Endothelial cell of umbilical vein (primary cell): ENCODE data around the gene CDC42EP4. TPM values are rescaled to one million over a fixed set of nuclear protein-coding genes. Genes with fewer than 3 reads are reported as not detected.

Experiments
- BruUV-seq: library from RNA; stranded (reverse); fragments of 400-500 nt; replicated peaks from 2 replicates; lab custom pipeline; 2021; lab: Mats Ljungman, UMichigan
- CTCF ChIA-PET: fragments of 300-600, 350-600 bp; sonication (Branson Sonifier 250); formaldehyde crosslinking; loops from one replicate; lab custom pipeline; 2021; ENCODE audit warnings: antibody characterized with exemption, inconsistent platforms; lab: Charles Lee
- POLR2A ChIA-PET: fragments of 300-600, 350-600 bp; sonication (Branson Sonifier 250); formaldehyde crosslinking; loops from one replicate; lab custom pipeline; 2021; ENCODE audit warnings: antibody characterized with exemption, inconsistent platforms; lab: Charles Lee
- DNase-seq: peaks from one replicate; pipeline ENCODE4 v3.0.0-alpha.2; 2011; ENCODE audit warnings: low read depth, low spot score
- FAIRE-seq: peaks from 2 replicates; lab custom pipeline; 2011; peaks lifted over from hg19 to GRCh38; lab: Jason Lieb, UNC
- H2AFZ ChIP-seq: 2 replicates; pipeline ENCODE4 v1.6.0; 2012; ENCODE audit warnings: low read depth, low read length, control low read depth, inconsistent platforms
- H3K27ac ChIP-seq: 2 replicates; pipeline ENCODE4 v1.5.1; 2011; ENCODE audit warnings: low read depth, mild to moderate bottlenecking, control low read depth, low read length, moderate library complexity; ENCODE audit not compliant: insufficient read depth
- H3K27me3 ChIP-seq, 2 experiments: 2 replicates each; pipeline versions ENCODE4 v1.6.0 to v1.6.1; 2011; ENCODE audit warnings: low read length in 2 of 2, mixed read lengths in 1 of 2; ENCODE audit not compliant: control insufficient read depth in 2 of 2, insufficient read depth in 2 of 2
- H3K36me3 ChIP-seq, 2 experiments: 2 replicates in 1 of 2; 3 replicates in 1 of 2; pipeline ENCODE4 v1.5.1; 2011; ENCODE audit warnings: low read length in 2 of 2, mild to moderate bottlenecking in 1 of 2, moderate library complexity in 1 of 2; ENCODE audit not compliant: control insufficient read depth in 2 of 2, insufficient read depth in 2 of 2; ENCODE audit errors: extremely low read depth in 1 of 2
- H3K4me1 ChIP-seq: 3 replicates; pipeline ENCODE4 v1.5.1; 2011; ENCODE audit warnings: mild to moderate bottlenecking, low read length; ENCODE audit not compliant: control insufficient read depth, insufficient read depth; ENCODE audit errors: extremely low read depth
- H3K4me2 ChIP-seq: 2 replicates; pipeline ENCODE4 v1.6.1; 2011; ENCODE audit warnings: low read length, control low read depth, mixed read lengths; ENCODE audit not compliant: insufficient read depth
- H3K4me3 ChIP-seq, 3 experiments: fragments of 200-600 bp in 1 of 3; sonication (generic), shearing (Covaris generic) in 1 of 3; replicated peaks in 1 of 3; 2 replicates each; pipeline ENCODE4 v1.5.1; 2011 to 2016; ENCODE audit warnings: control low read depth in 3 of 3, low read length in 3 of 3, mild to moderate bottlenecking in 2 of 3, inconsistent platforms in 1 of 3, low read depth in 1 of 3, moderate library complexity in 1 of 3; ENCODE audit not compliant: insufficient read depth in 1 of 3
- H3K79me2 ChIP-seq: 2 replicates; pipeline ENCODE4 v1.6.0; 2012; ENCODE audit warnings: low read length, inconsistent platforms; ENCODE audit not compliant: control insufficient read depth, insufficient read depth
- H3K9ac ChIP-seq: replicated peaks from 2 replicates; pipeline ENCODE3; 2011; ENCODE audit warnings: low read length, control low read depth; ENCODE audit not compliant: insufficient read depth; ENCODE audit errors: extremely low read depth
- H3K9me1 ChIP-seq: replicated peaks from 3 replicates; pipeline ENCODE4 v1.6.0; 2011; ENCODE audit warnings: mild to moderate bottlenecking, low read length; ENCODE audit not compliant: control insufficient read depth, insufficient read depth; ENCODE audit errors: extremely low read depth
- H3K9me3 ChIP-seq: replicated peaks from 2 replicates; pipeline ENCODE4 v1.5.1; 2012; ENCODE audit warnings: low read length, inconsistent platforms; ENCODE audit not compliant: control insufficient read depth, insufficient read depth
- H4K20me1 ChIP-seq: replicated peaks from 2 replicates; pipeline ENCODE3; 2011; ENCODE audit warnings: mild to moderate bottlenecking, low read length; ENCODE audit not compliant: control insufficient read depth, insufficient read depth; ENCODE audit errors: extremely low read depth
- EZH2 ChIP-seq: IDR thresholded peaks from 2 replicates; pipeline ENCODE4 v1.6.1; 2012; ENCODE audit warnings: borderline replicate concordance, low read depth, mild to moderate bottlenecking, moderate library complexity, low read length, inconsistent platforms; ENCODE audit not compliant: severe bottlenecking
- FOS ChIP-seq: IDR thresholded peaks from 2 replicates; pipeline ENCODE4 v1.6.1; 2011; ENCODE audit warnings: mild to moderate bottlenecking, low read length, moderate library complexity, borderline replicate concordance; ENCODE audit not compliant: insufficient read depth
- GATA2 ChIP-seq: IDR thresholded peaks from 2 replicates; pipeline ENCODE4 v1.7.0; 2011; ENCODE audit warnings: low read depth, mild to moderate bottlenecking, moderate library complexity, mixed read lengths, low read length; ENCODE audit not compliant: insufficient read length, insufficient read depth
- JUN ChIP-seq: IDR thresholded peaks from 2 replicates; pipeline ENCODE4 v1.6.1; 2011; ENCODE audit warnings: borderline replicate concordance, low read depth; ENCODE audit not compliant: insufficient read length, insufficient read depth
- MYC ChIP-seq: IDR thresholded peaks from one replicate; pipeline ENCODE4 v1.6.1; 2011; ENCODE audit warnings: mild to moderate bottlenecking, low read depth, low read length
- POLR2A ChIP-seq: IDR thresholded peaks from 2 replicates; pipeline ENCODE4 v1.6.1; 2012; ENCODE audit warnings: low read depth, mild to moderate bottlenecking, control low read depth, low read length
- POLR2AphosphoS5 ChIP-seq: IDR thresholded peaks from 2 replicates; pipeline ENCODE4 v1.6.1; 2012; ENCODE audit warnings: low read depth, mild to moderate bottlenecking, control low read depth, low read length, moderate library complexity; ENCODE audit not compliant: insufficient read depth
- dilution Hi-C: fragments of 300-500 bp; cut with MboI; formaldehyde crosslinking; loops from one replicate; pipeline ENCODE4 v1.15.0; 2019; ENCODE audit warnings: low sequenced_read_pairs; ENCODE audit not compliant: extremely low pct_ligation_motif_present
- intact Hi-C: fragments of 100-400 bp; cut with micrococcal nuclease; formaldehyde crosslinking; loops from one replicate; pipeline ENCODE4 v1.10.0; 2022
- polyA plus RNA-seq, 4 experiments: library from polyadenylated mRNA; depleted of rRNA in 3 of 4; stranded (reverse) in 3 of 4; unstranded in 1 of 4; fragments of >200 nt; gene quantifications; 2 replicates each; pipeline versions ENCODE4 v1.2.1 to v1.2.3, GENCODE V29; 2011 to 2012; ENCODE audit warnings: missing spikeins in 1 of 4
- total RNA-seq: library from RNA; stranded (reverse); gene quantifications from 2 replicates; pipeline ENCODE4 v1.2.3, GENCODE V29; 2021
- TF ChIP-seq, protein P1 (sequence below), 2 donors: IDR thresholded peaks; 1 replicate in 1 of 2; 2 replicates in 1 of 2; pipeline ENCODE4 v1.5.1; 2011; ENCODE audit warnings: low read length in 2 of 2, mild to moderate bottlenecking in 2 of 2, moderate library complexity in 2 of 2, control low read depth in 1 of 2, inconsistent platforms in 1 of 2, low read depth in 1 of 2; ENCODE audit not compliant: insufficient read depth in 1 of 2; ENCODE audit errors: extremely low read depth in 1 of 2
- TF ChIP-seq, protein P2 (sequence below): IDR thresholded peaks from 2 replicates; pipeline ENCODE4 v1.6.1; 2011; ENCODE audit not compliant: insufficient read depth, insufficient read length

CDC42EP4 gene
- total and polyA plus RNA-seq, 2 donors (not counting 3 experiments of a cell fraction or from before 2014, with no cell fraction given): 11.4 to 19.6 TPM

DNA sequence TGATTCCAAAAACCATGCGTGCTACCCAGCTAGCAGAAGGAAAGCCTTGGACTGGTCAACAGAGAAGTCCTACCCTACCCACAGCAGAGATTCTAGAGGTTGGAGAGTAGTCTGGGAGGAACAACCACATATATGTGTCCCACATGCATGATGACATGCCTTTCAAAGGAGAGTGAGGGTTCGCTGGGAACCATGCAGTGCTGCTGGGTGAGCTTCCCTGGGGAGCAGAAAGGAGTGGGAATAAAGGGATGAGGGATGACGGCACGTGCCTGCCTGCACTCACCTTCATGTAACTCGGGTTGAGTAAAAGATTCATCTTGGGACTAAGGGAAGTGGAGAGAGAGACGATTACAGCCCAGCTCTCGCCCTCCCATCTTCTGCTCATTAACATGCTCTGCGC lies 59.9 kb downstream of the CDC42EP4 start:
- H3K9ac ChIP-seq: no peak overlapping the region
- POLR2A ChIA-PET: no interaction called here
- no peaks in the 10 kb centered on the region for H3K4me1 ChIP-seq
- TF ChIP-seq, protein P1, sequence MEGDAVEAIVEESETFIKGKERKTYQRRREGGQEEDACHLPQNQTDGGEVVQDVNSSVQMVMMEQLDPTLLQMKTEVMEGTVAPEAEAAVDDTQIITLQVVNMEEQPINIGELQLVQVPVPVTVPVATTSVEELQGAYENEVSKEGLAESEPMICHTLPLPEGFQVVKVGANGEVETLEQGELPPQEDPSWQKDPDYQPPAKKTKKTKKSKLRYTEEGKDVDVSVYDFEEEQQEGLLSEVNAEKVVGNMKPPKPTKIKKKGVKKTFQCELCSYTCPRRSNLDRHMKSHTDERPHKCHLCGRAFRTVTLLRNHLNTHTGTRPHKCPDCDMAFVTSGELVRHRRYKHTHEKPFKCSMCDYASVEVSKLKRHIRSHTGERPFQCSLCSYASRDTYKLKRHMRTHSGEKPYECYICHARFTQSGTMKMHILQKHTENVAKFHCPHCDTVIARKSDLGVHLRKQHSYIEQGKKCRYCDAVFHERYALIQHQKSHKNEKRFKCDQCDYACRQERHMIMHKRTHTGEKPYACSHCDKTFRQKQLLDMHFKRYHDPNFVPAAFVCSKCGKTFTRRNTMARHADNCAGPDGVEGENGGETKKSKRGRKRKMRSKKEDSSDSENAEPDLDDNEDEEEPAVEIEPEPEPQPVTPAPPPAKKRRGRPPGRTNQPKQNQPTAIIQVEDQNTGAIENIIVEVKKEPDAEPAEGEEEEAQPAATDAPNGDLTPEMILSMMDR (IDR thresholded peaks at IDR 0.05; ENCODE audit: extremely low read depth in 1 of 2, insufficient read depth in 1 of 2, low read depth in 1 of 2, low read length in 2 of 2): no peak
- TF ChIP-seq MYC (no peak), GATA2 (no peak), EZH2 (no peak), FOS (no peak), POLR2A (no peak), POLR2AphosphoS5 (no peak), JUN (no peak)
- TF ChIP-seq, protein P2, sequence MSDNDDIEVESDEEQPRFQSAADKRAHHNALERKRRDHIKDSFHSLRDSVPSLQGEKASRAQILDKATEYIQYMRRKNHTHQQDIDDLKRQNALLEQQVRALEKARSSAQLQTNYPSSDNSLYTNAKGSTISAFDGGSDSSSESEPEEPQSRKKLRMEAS: no peak
- peaks cover 0 to 2% of the 10 kb centered on the region in 2 experiments for H3K36me3 ChIP-seq
- no peak for DNase-seq
- H3K4me3 ChIP-seq: no peak overlapping the region
- no peaks in the 10 kb centered on the region for H3K9me1 ChIP-seq
- H3K79me2 ChIP-seq: no peaks in the 10 kb centered on the region
- H3K4me2 ChIP-seq: no peak overlapping the region
- CTCF ChIA-PET: interaction anchor here (1.5 to 7.4 kb wide), 4 partner anchors 118 to 695 kb away, joined by 4 to 73 read pairs (median 58); no protein-coding TSS in a partner anchor
- H3K27ac ChIP-seq: no peak overlapping the region
- H3K9me3 ChIP-seq: no peaks in the 10 kb centered on the region
- no peaks in the 10 kb centered on the region for H3K27me3 ChIP-seq
- FAIRE-seq: no peak
- dilution Hi-C loops: no loop called here
- no TSS peak for BruUV-seq
- H2AFZ ChIP-seq: no peak overlapping the region
- intact Hi-C loops: no loop called here
- no peaks in the 10 kb centered on the region for H4K20me1 ChIP-seq
